H1 (cell line): ENCODE measurements around the gene CFAP210. TPM values are rescaled to one million over a fixed set of nuclear protein-coding genes. Genes with fewer than 3 reads are reported as not detected.

Experiments used
- CTCF ChIA-PET: fragments of 300-600 bp; sonication (Branson Sonifier 250); formaldehyde crosslinking; loops from one replicate; lab custom pipeline; 2021; ENCODE audit not compliant: partially characterized antibody; lab: Charles Lee
- POLR2A ChIA-PET: fragments of 300-600 bp; sonication (Branson Sonifier 250); formaldehyde crosslinking; loops from one replicate; lab custom pipeline; 2021; ENCODE audit warnings: inconsistent platforms; ENCODE audit not compliant: partially characterized antibody; lab: Charles Lee
- DNase-seq, 2 experiments: peaks; one replicate each; pipeline versions ENCODE4 v3.0.0 to v3.0.0-alpha.2; 2010 to 2022; ENCODE audit warnings: low spot score in 2 of 2, low read depth in 1 of 2, mixed read lengths in 1 of 2
- FAIRE-seq: peaks from 2 replicates; lab custom pipeline; 2011; peaks lifted over from hg19 to GRCh38; lab: Jason Lieb, UNC
- H2AFZ ChIP-seq: 2 replicates; pipeline ENCODE4 v1.8.1; 2012; ENCODE audit warnings: low read length, inconsistent platforms
- H2AK5ac ChIP-seq: 2 replicates; pipeline ENCODE4 v1.6.1; 2013; ENCODE audit warnings: low read depth, low read length
- H2BK120ac ChIP-seq: replicated peaks from 2 replicates; pipeline ENCODE3; 2013; ENCODE audit warnings: low read depth, low read length, inconsistent platforms
- H2BK12ac ChIP-seq: 2 replicates; pipeline ENCODE4 v1.6.1; 2013; ENCODE audit warnings: low read depth, low read length
- H2BK15ac ChIP-seq: 2 replicates; pipeline ENCODE4 v1.6.1; 2013; ENCODE audit warnings: low read length
- H2BK20ac ChIP-seq: 2 replicates; pipeline ENCODE4 v1.6.1; 2013; ENCODE audit warnings: low read length
- H2BK5ac ChIP-seq: 2 replicates; pipeline ENCODE4 v1.6.1; 2013; ENCODE audit warnings: low read depth, low read length
- H3K14ac ChIP-seq: 2 replicates; pipeline ENCODE4 v1.6.1; 2013; ENCODE audit warnings: inconsistent platforms; ENCODE audit not compliant: insufficient read length
- H3K18ac ChIP-seq: 2 replicates; pipeline ENCODE4 v1.6.1; 2013; ENCODE audit warnings: low read length; ENCODE audit errors: extremely low read depth
- H3K23ac ChIP-seq: 2 replicates; pipeline ENCODE4 v1.6.1; 2013; ENCODE audit warnings: inconsistent platforms; ENCODE audit not compliant: insufficient read length
- H3K23me2 ChIP-seq: 2 replicates; pipeline ENCODE4 v1.6.1; 2013; ENCODE audit warnings: low read depth, low read length
- H3K27ac ChIP-seq: 2 replicates; pipeline ENCODE4 v1.6.1; 2011; ENCODE audit warnings: low read depth, low read length, inconsistent platforms
- H3K27me3 ChIP-seq, 4 experiments: replicated peaks in 1 of 4; 1 replicate in 1 of 4; 2 replicates in 3 of 4; pipeline versions ENCODE4 v1.6.1 to v1.8.1; 2011 to 2013; ENCODE audit warnings: low read length in 3 of 4, mild to moderate bottlenecking in 3 of 4, inconsistent platforms in 2 of 4, mixed read lengths in 2 of 4, moderate library complexity in 1 of 4; ENCODE audit not compliant: control insufficient read depth in 3 of 4, insufficient read depth in 3 of 4; ENCODE audit errors: extremely low read depth in 1 of 4
- H3K36me3 ChIP-seq, 4 experiments: 2 replicates each; pipeline versions ENCODE4 v1.6.1 to v1.8.1; 2011 to 2013; ENCODE audit warnings: mild to moderate bottlenecking in 4 of 4, low read length in 3 of 4, moderate library complexity in 2 of 4, control low read depth in 1 of 4, inconsistent platforms in 1 of 4; ENCODE audit not compliant: insufficient read depth in 4 of 4, control insufficient read depth in 2 of 4
- H3K4ac ChIP-seq: replicated peaks from 2 replicates; pipeline ENCODE3; 2013; ENCODE audit warnings: low read length, low read depth, mixed read lengths, inconsistent platforms; ENCODE audit not compliant: insufficient read length
- H3K4me1 ChIP-seq, 4 experiments: replicated peaks in 1 of 4; 1 replicate in 1 of 4; 2 replicates in 3 of 4; pipeline versions ENCODE4 v1.6.1 to v1.8.1; 2011 to 2013; ENCODE audit warnings: low read length in 3 of 4, inconsistent platforms in 2 of 4, mixed read lengths in 1 of 4; ENCODE audit not compliant: insufficient read depth in 4 of 4, control insufficient read depth in 3 of 4
- H3K4me2 ChIP-seq, 2 experiments: 2 replicates each; pipeline versions ENCODE4 v1.6.1 to v1.8.1; 2011 to 2013; ENCODE audit warnings: low read depth in 2 of 2, low read length in 2 of 2, control low read depth in 1 of 2, inconsistent platforms in 1 of 2, mild to moderate bottlenecking in 1 of 2; ENCODE audit not compliant: insufficient read depth in 1 of 2
- H3K4me3 ChIP-seq, 4 experiments: fragments of 200-600, 300-600 bp in 1 of 4; sonication (generic), shearing (Covaris generic), sonication (Bioruptor Twin) in 1 of 4; 2 replicates each; pipeline versions ENCODE4 v1.5.1 to v1.8.1; 2011 to 2016; ENCODE audit warnings: low read length in 4 of 4, low read depth in 3 of 4, control low read depth in 2 of 4, inconsistent platforms in 2 of 4, mild to moderate bottlenecking in 2 of 4, mixed read lengths in 1 of 4, moderate library complexity in 1 of 4; ENCODE audit not compliant: insufficient read depth in 2 of 4; ENCODE audit errors: extremely low read depth in 1 of 4
- H3K56ac ChIP-seq: replicated peaks from 2 replicates; pipeline ENCODE3; 2013; ENCODE audit warnings: low read depth, mild to moderate bottlenecking, mixed read lengths, low read length, inconsistent platforms; ENCODE audit not compliant: insufficient read length
- H3K79me1 ChIP-seq: 2 replicates; pipeline ENCODE4 v1.6.1; 2013; ENCODE audit warnings: low read depth, low read length, control low read depth
- H3K79me2 ChIP-seq, 2 experiments: 2 replicates each; pipeline versions ENCODE4 v1.6.1 to v1.8.1; 2012 to 2013; ENCODE audit warnings: low read length in 2 of 2, mild to moderate bottlenecking in 2 of 2, inconsistent platforms in 1 of 2; ENCODE audit not compliant: insufficient read depth in 2 of 2, control insufficient read depth in 1 of 2
- H3K9ac ChIP-seq, 4 experiments: replicated peaks in 1 of 4; 1 replicate in 1 of 4; 2 replicates in 3 of 4; pipeline versions ENCODE4 v1.6.1 to v1.8.1; 2011 to 2013; ENCODE audit warnings: low read depth in 3 of 4, low read length in 3 of 4, control low read depth in 2 of 4, mild to moderate bottlenecking in 2 of 4, moderate library complexity in 2 of 4, inconsistent platforms in 1 of 4; ENCODE audit errors: extremely low read depth in 1 of 4
- H3K9me3 ChIP-seq, 2 experiments: 2 replicates each; pipeline versions ENCODE4 v1.6.1 to v1.8.1; 2012 to 2013; ENCODE audit warnings: mild to moderate bottlenecking in 2 of 2, moderate library complexity in 2 of 2, control low read depth in 1 of 2, inconsistent platforms in 1 of 2, low read depth in 1 of 2, low read length in 1 of 2, mixed read lengths in 1 of 2; ENCODE audit not compliant: insufficient read depth in 2 of 2
- H4K20me1 ChIP-seq, 2 experiments: replicated peaks in 1 of 2; 2 replicates each; pipeline versions ENCODE3 to v1.8.1; 2011 to 2013; ENCODE audit warnings: inconsistent platforms in 2 of 2, low read length in 2 of 2, mild to moderate bottlenecking in 1 of 2; ENCODE audit not compliant: insufficient read depth in 2 of 2, control insufficient read depth in 1 of 2
- H4K5ac ChIP-seq: 2 replicates; pipeline ENCODE4 v1.6.1; 2013; ENCODE audit warnings: low read length, low read depth, mixed read lengths, inconsistent platforms; ENCODE audit not compliant: insufficient read length
- H4K8ac ChIP-seq: 2 replicates; pipeline ENCODE4 v1.8.0; 2013; ENCODE audit warnings: mild to moderate bottlenecking, moderate library complexity, low read length, inconsistent platforms; ENCODE audit not compliant: insufficient read depth; ENCODE audit errors: extremely low read depth
- H4K91ac ChIP-seq: replicated peaks from 2 replicates; pipeline ENCODE3; 2013; ENCODE audit warnings: low read length, mixed read lengths, inconsistent platforms; ENCODE audit not compliant: insufficient read length
- CEBPB ChIP-seq: IDR thresholded peaks from 2 replicates; pipeline ENCODE4 v1.6.1; 2012; ENCODE audit warnings: low read depth, low read length
- MAFK ChIP-seq: IDR thresholded peaks from 2 replicates; pipeline ENCODE4 v1.6.1; 2012; ENCODE audit warnings: low read depth, mild to moderate bottlenecking, improper control_type of control experiment, low read length
- NANOG ChIP-seq: IDR thresholded peaks from 2 replicates; pipeline ENCODE4 v1.6.1; 2011; ENCODE audit warnings: low read length, low read depth, mild to moderate bottlenecking, inconsistent platforms; ENCODE audit not compliant: insufficient read depth, poor library complexity, severe bottlenecking
- RNF2 ChIP-seq: fragments of 200-900, 300-1000 bp; sonication (generic); IDR thresholded peaks from 2 replicates; pipeline ENCODE4 v1.7.1; 2016; ENCODE audit warnings: borderline replicate concordance, low read depth, mild to moderate bottlenecking, antibody characterized with exemption, low read length; ENCODE audit not compliant: poor library complexity, severe bottlenecking; ENCODE audit errors: missing control alignments
- SP4 ChIP-seq: IDR thresholded peaks from 2 replicates; pipeline ENCODE4 v1.6.1; 2012; ENCODE audit warnings: low read length, inconsistent platforms
- TCF12 ChIP-seq: IDR thresholded peaks from 2 replicates; pipeline ENCODE4 v1.6.1; 2011; ENCODE audit warnings: low read depth, mild to moderate bottlenecking, low read length
- WGBS, 2 experiments: shearing (Covaris generic) in 1 of 2; methylation state at CpG; one replicate each; pipeline versions ENCODE4 v1.1.6 to v1.1.7; 2013 to 2015; ENCODE audit warnings: low lambda C conversion rate in 2 of 2, mixed read lengths in 2 of 2, inconsistent platforms in 1 of 2, low coverage in 1 of 2, missing lambda C conversion rate in 1 of 2; ENCODE audit not compliant: insufficient replicate concordance in 2 of 2, insufficient coverage in 1 of 2, insufficient read length in 1 of 2; ENCODE audit errors: extremely low coverage in 1 of 2, missing lambda C conversion rate in 1 of 2; 5-methylcytosine and 5-hydroxymethylcytosine counted together
- polyA plus RNA-seq, 7 experiments: library from polyadenylated mRNA; depleted of rRNA in 3 of 7; stranded (reverse) in 5 of 7; unstranded in 2 of 7; fragments of >200 nt in 5 of 7; fragments of 200-250 nt in 2 of 7; gene quantifications; 1 replicate in 5 of 7; 2 replicates in 1 of 7; 4 replicates in 1 of 7; pipeline versions ENCODE4 v1.2.1 to v1.2.3, GENCODE V29; 2011 to 2013; ENCODE audit warnings: missing spikeins in 2 of 7, mixed read lengths in 2 of 7
- total RNA-seq: library from RNA; stranded (reverse); fragmentation: NEBNext Ultra II Directional; extraction: Animal tissue kit (Norgen Biotek cat#: 25700); gene quantifications from 2 replicates; pipeline ENCODE4 v1.2.1, GENCODE V29; 2021

Gene CFAP210
- total and polyA plus RNA-seq, 2 of the 8 experiments (the other 6 are each of a cell fraction or from before 2014, with no cell fraction given) = 0.06 to 0.37 TPM

- 89% methylated on average over 1 of the region's 1 CpG; no CpG with 5 or more reads in 1 of the 2 experiments for WGBS, 2 experiments
- FAIRE-seq = no peak
- Histone ChIP-seq H2BK15ac (no peak overlapping the region), H4K5ac (no peak overlapping the region), H4K20me1 (no peaks in the 10 kb centered on the region), H3K4ac (no peak overlapping the region), H4K8ac (no peak overlapping the region), H2BK5ac (no peak overlapping the region), H2BK12ac (no peak overlapping the region), H3K23me2 (no peaks in the 10 kb centered on the region; the same call in 1 of the 2 replicates), H3K79me2 (no peaks in the 10 kb centered on the region), H3K36me3 (no peaks in the 10 kb centered on the region), H3K79me1 (no peaks in the 10 kb centered on the region), H3K9ac (no peak overlapping the region), H3K27me3 (no peaks in the 10 kb centered on the region), H3K4me1 (no peaks in the 10 kb centered on the region), H3K9me3 (no peaks in the 10 kb centered on the region), H3K14ac (no peak overlapping the region), H2AK5ac (no peak overlapping the region), H3K56ac (no peak overlapping the region), H2BK20ac (no peak overlapping the region), H3K23ac (no peak overlapping the region), H4K91ac (no peak overlapping the region), H3K4me2 (no peak overlapping the region), H2AFZ (no peak overlapping the region), H3K18ac (no peak overlapping the region), H2BK120ac (no peak overlapping the region), H3K27ac (no peak overlapping the region), H3K4me3 (no peak overlapping the region)
- no peak for TF ChIP-seq TCF12
- no peak for TF ChIP-seq NANOG
- TF ChIP-seq MAFK = no peak
- no peak for TF ChIP-seq SP4
- no peak for TF ChIP-seq CEBPB
- no peak for TF ChIP-seq RNF2
- no peak for DNase-seq
- ChIA-PET CTCF (no interaction called here), POLR2A (no interaction called here)
Observed at GRCh38 chr2:169649278-169649677, 44.9 kb downstream of the CFAP210 start.
